ENCODE measurements around the gene ECPAS. TPM values are rescaled to one million over a fixed set of nuclear protein-coding genes. Genes with fewer than 3 reads are reported as not detected.
"Not testable (repeated sequence)": the region's sequence is repeated elsewhere in the genome, so short reads cannot be mapped to it uniquely, and the experiment has no call there.

ECPAS gene
- total RNA-seq, 1 donor from 2014 or later = 108 TPM

- Mint-ChIP-seq H3K27me3 (ENCODE audit: unreplicated experiment) (peaks cover 6% of the 10 kb centered on the region), H3K4me1 (ENCODE audit: unreplicated experiment) (no peaks in the 10 kb centered on the region), H3K27ac (ENCODE audit: unreplicated experiment) (no peak overlapping the region), H3K4me3 (ENCODE audit: unreplicated experiment) (no peak overlapping the region), H3K36me3 (ENCODE audit: unreplicated experiment) (no peaks in the 10 kb centered on the region), H3K9me3 (ENCODE audit: unreplicated experiment) (no peaks in the 10 kb centered on the region)
- no peak for TF ChIP-seq CTCF (IDR thresholded peaks at IDR 0.05)
- no peak for DNase-seq (ENCODE audit: extremely low spot score, unreplicated experiment)
These were observed 18.3 kb upstream of the ECPAS start for GRCh38 chr9:111502506-111502905.

- Mint-ChIP-seq H3K27ac (ENCODE audit: unreplicated experiment) (no peak overlapping the region), H3K36me3 (ENCODE audit: unreplicated experiment) (no peaks in the 10 kb centered on the region)
- DNase-seq (ENCODE audit: extremely low spot score, unreplicated experiment) = no peak
These were observed 17.5 kb upstream of the ECPAS start for GRCh38 chr9:111501648-111502047.

GRCh38 chr9:111501005-111501562, 16.9 kb upstream of the ECPAS start:
- no peak overlapping the region for H3K4me3 Mint-ChIP-seq (ENCODE audit: unreplicated experiment)
- TF ChIP-seq CTCF (IDR thresholded peaks at IDR 0.05) = no peak
- H3K4me1 Mint-ChIP-seq (ENCODE audit: unreplicated experiment) = no peaks in the 10 kb centered on the region
- no peaks in the 10 kb centered on the region for H3K36me3 Mint-ChIP-seq (ENCODE audit: unreplicated experiment)
- no peak for DNase-seq (ENCODE audit: extremely low spot score, unreplicated experiment)
- H3K27me3 Mint-ChIP-seq (ENCODE audit: unreplicated experiment) = peaks cover 6% of the 10 kb centered on the region
- no peaks in the 10 kb centered on the region for H3K9me3 Mint-ChIP-seq (ENCODE audit: unreplicated experiment)
- H3K27ac Mint-ChIP-seq (ENCODE audit: unreplicated experiment) = no peak overlapping the region

More at GRCh38 chr9:111501648-111502047, 17.5 kb upstream of the ECPAS start:
- H3K9me3 Mint-ChIP-seq (ENCODE audit: unreplicated experiment) = no peaks in the 10 kb centered on the region
- TF ChIP-seq CTCF (IDR thresholded peaks at IDR 0.05) = no peak
- no peaks in the 10 kb centered on the region for H3K4me1 Mint-ChIP-seq (ENCODE audit: unreplicated experiment)
- peaks cover 6% of the 10 kb centered on the region for H3K27me3 Mint-ChIP-seq (ENCODE audit: unreplicated experiment)
- H3K4me3 Mint-ChIP-seq (ENCODE audit: unreplicated experiment) = no peak overlapping the region

GRCh38 chr9:111497196-111497595, 13.0 kb upstream of the ECPAS start:
- H3K4me1 Mint-ChIP-seq (ENCODE audit: unreplicated experiment); H3K4me3 Mint-ChIP-seq (ENCODE audit: unreplicated experiment); H3K9me3 Mint-ChIP-seq (ENCODE audit: unreplicated experiment); H3K36me3 Mint-ChIP-seq (ENCODE audit: unreplicated experiment); DNase-seq (ENCODE audit: extremely low spot score, unreplicated experiment); H3K27me3 Mint-ChIP-seq (ENCODE audit: unreplicated experiment); H3K27ac Mint-ChIP-seq (ENCODE audit: unreplicated experiment): not testable (repeated sequence)

- Mint-ChIP-seq H3K9me3 (ENCODE audit: unreplicated experiment) (no peaks in the 10 kb centered on the region), H3K4me1 (ENCODE audit: unreplicated experiment) (peaks cover 34% of the 10 kb centered on the region), H3K4me3 (ENCODE audit: unreplicated experiment) (peak overlapping the region; percentile 82), H3K27me3 (ENCODE audit: unreplicated experiment) (peaks cover 5% of the 10 kb centered on the region), H3K27ac (ENCODE audit: unreplicated experiment) (peak overlapping the region; percentile 90), H3K36me3 (ENCODE audit: unreplicated experiment) (no peaks in the 10 kb centered on the region)
- no peak for TF ChIP-seq CTCF (IDR thresholded peaks at IDR 0.05)
- no peak for DNase-seq (ENCODE audit: extremely low spot score, unreplicated experiment)
These were observed 350 bp upstream of the ECPAS start for GRCh38 chr9:111484572-111484894.

- no peak overlapping the region for H3K27ac Mint-ChIP-seq (ENCODE audit: unreplicated experiment)
- TF ChIP-seq CTCF (IDR thresholded peaks at IDR 0.05) = no peak
- H3K9me3 Mint-ChIP-seq (ENCODE audit: unreplicated experiment) = no peaks in the 10 kb centered on the region
- no peaks in the 10 kb centered on the region for H3K36me3 Mint-ChIP-seq (ENCODE audit: unreplicated experiment)
- peaks cover 5% of the 10 kb centered on the region for H3K27me3 Mint-ChIP-seq (ENCODE audit: unreplicated experiment)
- H3K4me1 Mint-ChIP-seq (ENCODE audit: unreplicated experiment) = peaks cover 38% of the 10 kb centered on the region
- DNase-seq (ENCODE audit: extremely low spot score, unreplicated experiment) = no peak
- H3K4me3 Mint-ChIP-seq (ENCODE audit: unreplicated experiment) = no peak overlapping the region
These were observed 735 bp downstream of the ECPAS start for GRCh38 chr9:111483439-111483857.
